PC-9 (cell line): Measurements from ENCODE around the gene PIBF1. TPM values are rescaled to one million over a fixed set of nuclear protein-coding genes. Genes with fewer than 3 reads are reported as not detected.
A peak's percentile ranks its signal among the peaks of the same experiment; 100 is the strongest.

Source experiments
- BruUV-seq: library from RNA; stranded (reverse); fragments of 400-500 nt; replicated peaks from 2 replicates; lab custom pipeline; 2021; lab: Mats Ljungman, UMichigan
- CTCF ChIA-PET: fragments of 300-600 bp; sonication (Branson Sonifier 250); formaldehyde crosslinking; loops from one replicate; lab custom pipeline; 2022; ENCODE audit warnings: antibody characterized with exemption; lab: Charles Lee
- POLR2A ChIA-PET: fragments of 300-600 bp; sonication (Branson Sonifier 250); formaldehyde crosslinking; loops from one replicate; lab custom pipeline; 2022; ENCODE audit warnings: antibody characterized with exemption; ENCODE audit not compliant: unreplicated experiment; lab: Charles Lee
- DNase-seq, 2 experiments: peaks; one replicate each; pipeline versions ENCODE4 v3.0.0 to v3.0.0-alpha.2; 2015 to 2022; ENCODE audit warnings: mixed read lengths in 1 of 2
- H2AFZ ChIP-seq: fragments of 200-600 bp; sonication (generic); 2 replicates; pipeline ENCODE4 v1.8.1; 2017; ENCODE audit warnings: antibody characterized with exemption
- H3F3A ChIP-seq: fragments of 200-600 bp; sonication (generic); 2 replicates; pipeline ENCODE4 v1.8.1; 2017; ENCODE audit warnings: antibody characterized with exemption, mild to moderate bottlenecking, low read depth; ENCODE audit not compliant: insufficient read depth
- H3K27ac ChIP-seq: fragments of 200-600 bp; sonication (generic); 2 replicates; pipeline ENCODE4 v1.6.1; 2016; ENCODE audit warnings: mixed run types
- H3K27me3 ChIP-seq: fragments of 200-600 bp; sonication (generic); 2 replicates; pipeline ENCODE4 v1.6.1; 2016; ENCODE audit warnings: low read depth, mixed run types; ENCODE audit not compliant: insufficient read depth
- H3K36me3 ChIP-seq: fragments of 200-600 bp; sonication (generic); 2 replicates; pipeline ENCODE4 v1.6.1; 2016; ENCODE audit warnings: low read depth, mixed run types
- H3K4me1 ChIP-seq: fragments of 200-600 bp; sonication (generic); replicated peaks from 2 replicates; pipeline ENCODE4 v1.6.1; 2016; ENCODE audit warnings: mixed run types; ENCODE audit not compliant: insufficient read depth
- H3K4me2 ChIP-seq: fragments of 200-600 bp; sonication (generic); 2 replicates; pipeline ENCODE4 v1.6.1; 2017; ENCODE audit warnings: mixed run types
- H3K4me3 ChIP-seq: fragments of 200-600 bp; sonication (generic); 2 replicates; pipeline ENCODE4 v1.6.1; 2016; ENCODE audit warnings: mixed run types
- H3K79me2 ChIP-seq: fragments of 200-600 bp; sonication (generic); 2 replicates; pipeline ENCODE4 v1.6.1; 2017; ENCODE audit warnings: low read depth, mixed run types
- H3K9me2 ChIP-seq: fragments of 200-600 bp; sonication (generic); 2 replicates; pipeline ENCODE4 v1.8.1; 2017; ENCODE audit warnings: mild to moderate bottlenecking; ENCODE audit not compliant: insufficient read depth
- H3K9me3 ChIP-seq: fragments of 200-600 bp; sonication (generic); 2 replicates; pipeline ENCODE4 v1.8.1; 2016; ENCODE audit warnings: low read depth; ENCODE audit not compliant: insufficient read depth
- H4K20me1 ChIP-seq: fragments of 200-600 bp; sonication (generic); 2 replicates; pipeline ENCODE4 v1.8.1; 2017; ENCODE audit not compliant: insufficient read depth
- EZH2 ChIP-seq: fragments of 200-600 bp; sonication (generic); IDR thresholded peaks from 2 replicates; pipeline ENCODE4 v1.8.0; 2017; ENCODE audit warnings: antibody characterized with exemption, low read depth
- intact Hi-C: fragments of 100-400 bp; cut with micrococcal nuclease; formaldehyde crosslinking; loops from one replicate; pipeline ENCODE4 v1.10.0; 2022; ENCODE audit not compliant: unreplicated experiment
- total RNA-seq: library from RNA; stranded (reverse); gene quantifications from 2 replicates; pipeline ENCODE4 v1.2.3, GENCODE V29; 2021
- TF ChIP-seq, protein P1 (sequence below): fragments of 200-600 bp; sonication (generic); conservative IDR thresholded peaks from 2 replicates; pipeline ENCODE4 v1.6.1; 2017; ENCODE audit warnings: mixed run types, antibody characterized with exemption, mild to moderate bottlenecking, moderate library complexity

The PIBF1 gene
- total RNA-seq, 1 experiment from 2014 or later = 20.3 TPM

DNA sequence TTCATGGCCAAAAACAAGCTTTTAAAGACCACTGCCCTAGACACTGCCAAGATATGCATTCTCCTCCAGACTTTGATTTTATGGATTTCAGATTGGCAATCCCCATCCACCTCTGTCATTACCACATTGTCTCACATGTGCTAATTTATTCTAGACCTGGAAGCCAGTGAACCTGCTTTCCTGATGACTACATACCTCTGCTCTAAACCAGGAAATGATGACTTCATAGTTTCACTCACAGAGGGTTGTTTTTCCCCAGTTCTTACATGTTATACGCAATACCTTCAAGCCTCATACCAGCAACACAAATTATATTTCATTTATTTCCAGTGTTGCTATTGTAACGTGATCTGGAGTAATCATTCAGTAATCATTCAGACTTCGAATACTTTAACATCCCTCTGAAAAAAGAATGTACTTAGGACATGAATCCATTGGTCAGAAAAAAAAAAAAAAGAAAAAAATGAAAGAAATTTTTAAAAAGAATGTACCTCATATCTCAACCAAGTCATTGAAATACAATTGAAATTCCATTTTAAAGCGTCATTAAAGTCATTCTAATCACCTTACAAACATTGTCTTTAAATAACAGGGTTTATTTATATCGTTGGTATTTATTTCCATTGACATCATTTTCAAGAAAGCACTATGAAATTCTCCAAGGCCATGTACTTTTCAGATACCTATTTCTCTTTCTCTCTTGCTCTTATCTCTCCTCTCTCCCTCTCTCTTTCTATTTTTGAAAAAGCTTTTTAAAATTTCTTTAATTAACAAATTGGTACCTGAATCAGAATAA, 243.5 kb downstream of the PIBF1 start:
- TF ChIP-seq EZH2 = no peak
- TF ChIP-seq, protein P1, sequence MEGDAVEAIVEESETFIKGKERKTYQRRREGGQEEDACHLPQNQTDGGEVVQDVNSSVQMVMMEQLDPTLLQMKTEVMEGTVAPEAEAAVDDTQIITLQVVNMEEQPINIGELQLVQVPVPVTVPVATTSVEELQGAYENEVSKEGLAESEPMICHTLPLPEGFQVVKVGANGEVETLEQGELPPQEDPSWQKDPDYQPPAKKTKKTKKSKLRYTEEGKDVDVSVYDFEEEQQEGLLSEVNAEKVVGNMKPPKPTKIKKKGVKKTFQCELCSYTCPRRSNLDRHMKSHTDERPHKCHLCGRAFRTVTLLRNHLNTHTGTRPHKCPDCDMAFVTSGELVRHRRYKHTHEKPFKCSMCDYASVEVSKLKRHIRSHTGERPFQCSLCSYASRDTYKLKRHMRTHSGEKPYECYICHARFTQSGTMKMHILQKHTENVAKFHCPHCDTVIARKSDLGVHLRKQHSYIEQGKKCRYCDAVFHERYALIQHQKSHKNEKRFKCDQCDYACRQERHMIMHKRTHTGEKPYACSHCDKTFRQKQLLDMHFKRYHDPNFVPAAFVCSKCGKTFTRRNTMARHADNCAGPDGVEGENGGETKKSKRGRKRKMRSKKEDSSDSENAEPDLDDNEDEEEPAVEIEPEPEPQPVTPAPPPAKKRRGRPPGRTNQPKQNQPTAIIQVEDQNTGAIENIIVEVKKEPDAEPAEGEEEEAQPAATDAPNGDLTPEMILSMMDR = no peak
- H3K9me2 ChIP-seq = no peaks in the 10 kb centered on the region
- H3K36me3 ChIP-seq = no peaks in the 10 kb centered on the region; the same call in 1 of the 2 replicates
- H2AFZ ChIP-seq = no peak overlapping the region
- no peak overlapping the region for H3K4me3 ChIP-seq
- intact Hi-C loops = no loop called here
- CTCF ChIA-PET = no interaction called here
- H3K79me2 ChIP-seq = no peaks in the 10 kb centered on the region
- POLR2A ChIA-PET = interaction anchor here (0.7 kb wide), 1 partner anchor 121 kb away, joined by 10 read pairs; no protein-coding TSS in a partner anchor
- H3K27ac ChIP-seq = peak overlapping the region; percentile 28
- H3K9me3 ChIP-seq = no peaks in the 10 kb centered on the region
- no peaks in the 10 kb centered on the region for H3K27me3 ChIP-seq
- BruUV-seq = no TSS peak
- H3K4me2 ChIP-seq = no peak overlapping the region
- no peaks in the 10 kb centered on the region; the same call in 1 of the 2 replicates for H3F3A ChIP-seq
- H4K20me1 ChIP-seq = no peaks in the 10 kb centered on the region
- DNase-seq = peak in 1 of 2 experiments; percentile 78
- no peaks in the 10 kb centered on the region for H3K4me1 ChIP-seq

DNA sequence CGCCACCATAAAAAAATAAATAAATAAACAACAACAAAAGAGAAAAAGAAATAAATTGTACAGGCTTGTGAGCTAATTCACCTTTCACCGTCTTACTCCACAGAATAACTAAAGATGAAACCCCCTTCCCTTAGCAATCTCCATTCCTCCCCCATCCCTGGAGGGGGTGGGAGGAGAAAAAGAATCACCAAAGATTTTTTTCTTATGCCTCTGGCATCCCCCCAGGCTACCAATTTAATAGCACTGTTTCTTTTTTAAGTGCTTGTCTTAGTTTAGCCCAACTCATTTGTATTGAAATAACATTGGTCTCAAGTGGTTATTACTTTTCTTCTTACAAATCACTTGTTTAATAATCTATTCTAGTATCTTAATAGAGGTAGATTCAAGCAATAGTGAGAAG, 253.0 kb downstream of the PIBF1 start:
- ChIA-PET POLR2A (no interaction called here), CTCF (interaction anchor here (0.7 kb wide), 1 partner anchor 49 kb away, joined by 5 read pairs; no protein-coding TSS in a partner anchor)
- H3K27ac ChIP-seq = no peak overlapping the region
- H3K4me3 ChIP-seq = no peak overlapping the region
- no peak for TF ChIP-seq EZH2
- TF ChIP-seq, protein P1 = no peak
- H3K4me2 ChIP-seq = no peak overlapping the region
- no peaks in the 10 kb centered on the region for H3K36me3 ChIP-seq
- no TSS peak for BruUV-seq
- H3K4me1 ChIP-seq = peaks cover 15% of the 10 kb centered on the region
- intact Hi-C loops = no loop called here
- DNase-seq = no peak
- H3K79me2 ChIP-seq = no peaks in the 10 kb centered on the region
- H3F3A ChIP-seq = peaks cover 20% of the 10 kb centered on the region
- H3K9me3 ChIP-seq = no peaks in the 10 kb centered on the region
- no peak overlapping the region for H2AFZ ChIP-seq
- H3K9me2 ChIP-seq = no peaks in the 10 kb centered on the region
- no peaks in the 10 kb centered on the region for H4K20me1 ChIP-seq
- H3K27me3 ChIP-seq = no peaks in the 10 kb centered on the region

DNA sequence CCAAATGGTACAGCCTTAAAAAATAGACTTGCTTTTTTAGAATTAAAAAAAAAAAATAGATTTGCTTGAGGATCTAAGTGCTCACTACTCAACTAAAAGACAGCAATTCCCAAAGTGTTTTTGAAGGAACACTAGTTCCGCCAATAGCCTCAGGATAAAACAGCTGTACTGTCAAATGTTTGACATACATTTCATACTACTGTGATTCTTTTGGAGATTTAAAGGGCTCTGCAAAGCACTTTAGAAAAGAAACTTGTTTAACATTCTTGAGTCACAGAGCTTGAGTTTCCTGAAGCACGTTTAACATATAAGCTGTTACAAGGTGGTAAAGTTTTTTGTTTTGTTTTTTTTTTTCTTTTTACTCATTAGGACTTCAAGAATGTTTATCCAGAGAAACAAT, 253.7 kb downstream of the PIBF1 start:
- no peaks in the 10 kb centered on the region for H3K79me2 ChIP-seq
- intact Hi-C loops = no loop called here

More for the DNA sequence above, 253.7 kb downstream of the PIBF1 start:
- ChIA-PET POLR2A (no interaction called here), CTCF (interaction anchor here (0.7 kb wide), 1 partner anchor 336 kb away, joined by 3 read pairs; no protein-coding TSS in a partner anchor)
- Histone ChIP-seq H3K9me3 (no peaks in the 10 kb centered on the region), H3K27me3 (no peaks in the 10 kb centered on the region), H3F3A (peaks cover 26% of the 10 kb centered on the region), H2AFZ (no peak overlapping the region), H3K27ac (no peak overlapping the region), H3K4me1 (peaks cover 23% of the 10 kb centered on the region), H3K9me2 (no peaks in the 10 kb centered on the region), H3K4me3 (no peak overlapping the region), H3K4me2 (no peak overlapping the region), H3K36me3 (no peaks in the 10 kb centered on the region), H4K20me1 (no peaks in the 10 kb centered on the region)
- no peak for DNase-seq
- TF ChIP-seq EZH2 = no peak
- TF ChIP-seq, protein P1 = no peak
- no TSS peak for BruUV-seq
